NCI-H510A (cell line): Measurements from ENCODE around the gene PYDC2.

Experiments
- DNase-seq: peaks from one replicate; lab custom pipeline; 2025; lab: John Stamatoyannopoulos, UW

PYDC2 gene

DNA sequence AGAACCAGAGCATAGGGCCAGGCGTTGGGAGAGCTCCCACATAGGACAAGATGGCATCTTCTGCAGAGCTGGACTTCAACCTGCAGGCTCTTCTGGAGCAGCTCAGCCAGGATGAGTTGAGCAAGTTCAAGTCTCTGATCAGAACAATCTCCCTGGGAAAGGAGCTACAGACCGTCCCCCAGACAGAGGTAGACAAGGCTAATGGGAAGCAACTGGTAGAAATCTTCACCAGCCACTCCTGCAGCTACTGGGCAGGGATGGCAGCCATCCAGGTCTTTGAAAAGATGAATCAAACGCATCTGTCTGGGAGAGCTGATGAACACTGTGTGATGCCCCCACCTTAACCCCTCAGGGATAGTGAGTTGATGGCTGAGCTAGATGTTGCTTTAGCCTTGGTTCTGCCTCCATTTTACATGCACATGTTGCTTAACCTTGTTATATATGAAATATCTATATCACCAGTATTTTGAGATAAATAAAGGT, at the start of gene PYDC2:
PYDC2 (plus strand) TSS at position 51 of the 483 bp plus-strand sequence; CDS start at position 51, 0 bp downstream.
- DNase-seq: no peak

DNA sequence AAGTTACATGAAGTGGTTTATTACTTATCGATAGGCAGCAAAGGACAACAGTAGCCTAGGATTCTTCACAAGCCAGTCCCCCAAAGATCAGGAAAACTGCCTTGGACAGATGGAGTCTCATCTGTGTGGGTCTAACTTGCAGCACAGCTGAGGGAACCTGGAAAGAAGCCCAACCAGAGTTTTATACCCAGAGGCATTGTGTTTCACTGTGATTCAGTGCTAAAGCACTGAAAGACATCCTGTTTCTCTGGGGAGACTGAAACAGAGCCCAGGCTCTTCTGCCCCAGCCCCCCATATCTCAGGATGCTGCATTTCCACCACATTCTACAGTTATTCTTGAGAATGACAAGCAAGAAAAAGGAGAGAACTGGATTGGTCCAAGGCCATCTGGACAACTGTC, 48.2 kb upstream of the PYDC2 start:
- no peak for DNase-seq

DNA sequence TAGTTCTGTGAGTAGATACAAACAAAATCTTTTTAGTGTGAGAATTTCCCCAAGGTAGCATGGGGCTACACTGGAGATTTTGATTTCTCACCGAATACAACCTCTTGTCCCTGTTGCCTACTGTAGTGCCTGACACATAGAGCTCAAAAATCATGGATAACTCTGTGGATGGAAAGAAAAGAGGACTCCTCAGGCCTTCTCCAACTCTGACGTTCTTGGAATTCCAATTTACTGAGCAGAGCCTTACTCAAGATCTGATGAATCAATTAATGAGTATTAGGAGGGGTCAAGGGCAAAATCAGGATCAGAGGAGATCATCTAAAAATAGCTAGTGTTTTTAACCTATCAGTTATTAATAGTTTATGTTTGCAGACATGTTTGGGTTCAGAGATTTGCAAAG, 46.7 kb upstream of the PYDC2 start:
- DNase-seq: no peak

DNA sequence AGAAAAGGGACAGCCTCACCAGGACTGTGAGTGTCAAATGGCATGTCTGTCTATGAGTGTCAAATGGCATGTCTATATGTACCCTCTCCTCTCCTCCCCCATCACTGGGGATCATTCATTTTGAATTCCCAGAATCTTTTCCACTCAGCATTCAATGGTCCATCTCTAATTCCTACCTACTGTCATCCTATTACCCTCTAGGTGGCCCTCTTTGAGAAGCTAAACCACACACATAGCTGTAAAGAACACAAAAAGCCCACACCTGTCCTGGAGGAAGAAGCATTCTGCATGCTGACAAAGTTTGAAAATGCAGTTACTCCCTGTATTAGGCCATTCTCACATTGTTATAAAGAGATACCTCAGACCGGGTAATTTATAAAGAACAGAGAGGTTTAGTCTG, 46.2 kb upstream of the PYDC2 start:
- no peak for DNase-seq

GRCh38 chr3:191415566-191415965, 45.4 kb upstream of the PYDC2 start:
- DNase-seq: no peak

DNA sequence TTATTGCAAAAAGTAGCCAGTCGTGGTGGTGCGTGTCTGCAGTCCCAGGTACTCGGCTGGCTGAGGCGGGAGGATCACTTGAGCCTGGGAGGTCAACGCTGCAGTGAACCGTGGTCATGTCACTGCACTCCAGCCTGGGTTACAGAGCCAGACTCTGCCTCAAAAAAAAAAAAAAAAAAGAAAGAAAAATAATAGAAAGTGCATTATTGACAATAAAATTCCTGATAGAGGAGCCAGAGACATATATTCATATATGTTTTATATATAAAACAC, 43.6 kb upstream of the PYDC2 start:
- DNase-seq: no peak

DNA sequence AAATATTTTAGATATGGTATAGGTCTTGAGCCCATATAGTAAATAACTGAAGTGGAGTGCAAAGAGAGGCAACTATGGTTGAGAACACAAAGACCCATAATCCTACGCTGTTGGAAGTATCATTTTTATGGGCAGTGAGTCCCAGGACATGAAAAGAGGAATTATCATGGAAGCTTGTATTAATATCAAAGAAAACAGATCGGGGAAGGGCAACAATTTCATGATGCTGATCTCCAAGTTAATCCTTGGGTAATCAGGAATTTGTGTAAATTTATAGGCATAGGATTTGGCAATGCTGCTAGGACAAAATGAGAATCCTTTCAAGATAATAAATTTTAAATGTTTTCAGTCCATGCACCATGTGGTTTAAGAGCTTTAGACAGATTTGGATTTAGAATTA, 40.2 kb upstream of the PYDC2 start:
- no peak for DNase-seq

DNA sequence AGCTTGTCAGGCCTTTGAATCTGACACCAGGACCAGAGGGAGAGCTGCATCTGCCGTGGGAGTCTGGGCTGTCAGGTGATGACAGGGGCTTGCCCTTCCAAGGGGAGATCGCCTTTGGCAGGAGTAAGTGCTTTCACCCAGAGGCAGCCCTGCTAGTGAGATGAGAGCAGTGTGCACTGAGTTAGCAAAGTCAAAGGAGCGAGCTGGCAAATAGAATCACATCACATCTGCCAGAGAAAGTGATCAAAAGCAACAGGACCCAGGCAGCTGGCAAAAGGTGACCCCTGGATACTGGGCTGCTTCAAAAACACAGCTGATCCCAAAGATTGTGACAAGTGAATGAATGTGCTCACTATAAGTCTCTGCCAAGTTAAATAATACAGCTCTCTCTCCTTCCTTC, 36.1 kb upstream of the PYDC2 start:
- no peak for DNase-seq

DNA sequence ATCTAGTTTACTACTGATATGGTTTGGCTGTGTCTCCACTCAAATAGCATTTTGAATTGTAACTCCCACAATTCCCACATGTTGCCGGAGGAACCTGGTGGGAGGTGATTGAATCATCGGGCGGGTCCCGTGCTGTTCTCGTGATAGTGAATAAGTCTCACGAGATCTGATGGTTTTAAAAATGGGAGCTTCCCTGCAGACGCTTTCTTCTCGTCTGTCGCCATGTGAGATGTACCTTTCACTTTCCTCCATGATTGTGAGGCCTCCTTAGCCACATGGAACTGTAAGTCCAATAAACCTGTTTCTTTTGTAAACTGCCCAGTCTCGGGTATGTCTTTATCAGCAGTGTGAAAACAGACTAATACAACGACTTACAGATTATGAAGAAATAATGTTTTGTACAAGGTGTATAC, 35.6 kb upstream of the PYDC2 start:
- DNase-seq: no peak

DNA sequence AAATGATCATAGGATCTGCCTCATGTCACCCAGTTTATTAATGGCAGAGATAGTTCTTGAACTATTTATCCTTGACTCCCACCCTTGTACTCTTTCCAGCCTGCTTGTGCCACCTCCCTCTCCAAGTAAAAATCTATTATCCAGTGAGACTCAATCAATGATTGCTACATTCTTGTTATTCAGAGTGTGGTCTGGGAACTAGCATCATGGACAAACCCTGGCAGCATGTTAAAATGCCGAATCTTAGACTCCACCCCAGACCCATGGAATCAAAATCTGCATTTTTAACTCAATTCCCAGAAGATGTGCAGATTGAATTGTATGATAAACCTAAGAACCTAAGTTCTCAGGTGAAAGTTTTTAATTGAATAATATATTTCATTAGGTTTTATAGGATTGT, 34.7 kb upstream of the PYDC2 start:
- DNase-seq: no peak

DNA sequence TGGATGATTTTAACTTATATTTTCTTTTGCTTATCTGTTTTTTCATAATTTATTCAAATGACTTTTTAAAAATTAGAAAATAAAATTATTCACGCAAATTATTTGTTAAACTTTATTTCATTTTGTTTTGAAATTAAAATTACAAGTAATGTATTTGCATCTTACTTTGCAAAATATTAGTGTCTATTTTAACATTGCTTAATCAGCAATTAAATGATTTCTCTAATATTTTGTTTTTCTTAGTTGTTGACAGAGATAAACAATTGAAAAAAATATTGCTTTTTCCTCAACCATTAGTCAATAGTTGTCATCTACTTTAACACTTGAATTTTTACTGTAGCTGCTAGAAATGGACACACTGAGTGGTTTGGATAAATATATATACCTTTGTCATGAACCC, 32.8 kb upstream of the PYDC2 start:
- no peak for DNase-seq

- DNase-seq: no peak
Observed at GRCh38 chr3:191430103-191430502, 30.9 kb upstream of the PYDC2 start.

DNA sequence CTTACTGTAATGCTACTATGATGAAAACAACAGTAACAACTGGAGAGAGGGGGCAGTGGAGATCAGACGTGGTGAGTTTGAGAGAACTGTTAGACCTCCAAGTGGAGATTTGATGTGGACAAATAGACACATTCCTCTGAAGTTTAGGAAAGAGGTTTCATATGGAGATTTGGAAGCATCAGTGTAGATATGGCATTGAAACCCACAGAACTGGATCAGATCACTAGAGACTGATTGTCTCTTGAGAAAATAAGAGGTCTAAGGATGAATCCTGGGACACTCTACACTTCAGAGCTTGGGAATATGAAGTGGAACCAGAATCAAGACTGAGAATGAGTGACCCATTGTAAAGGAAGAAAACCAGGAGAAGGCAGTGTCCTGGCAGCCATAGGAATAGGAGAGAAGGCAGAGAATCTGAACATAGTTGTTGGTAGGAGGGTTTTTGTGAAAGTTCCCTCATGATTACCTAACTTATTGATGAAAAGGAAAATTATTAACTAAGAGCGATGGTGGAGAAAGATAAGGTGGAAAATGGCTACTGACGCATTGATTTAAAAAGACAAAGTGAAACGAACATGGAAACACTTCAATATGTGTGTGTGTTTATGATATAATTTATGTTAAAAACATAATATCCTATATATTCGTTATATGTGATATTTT, 29.7 kb upstream of the PYDC2 start:
- no peak for DNase-seq

DNA sequence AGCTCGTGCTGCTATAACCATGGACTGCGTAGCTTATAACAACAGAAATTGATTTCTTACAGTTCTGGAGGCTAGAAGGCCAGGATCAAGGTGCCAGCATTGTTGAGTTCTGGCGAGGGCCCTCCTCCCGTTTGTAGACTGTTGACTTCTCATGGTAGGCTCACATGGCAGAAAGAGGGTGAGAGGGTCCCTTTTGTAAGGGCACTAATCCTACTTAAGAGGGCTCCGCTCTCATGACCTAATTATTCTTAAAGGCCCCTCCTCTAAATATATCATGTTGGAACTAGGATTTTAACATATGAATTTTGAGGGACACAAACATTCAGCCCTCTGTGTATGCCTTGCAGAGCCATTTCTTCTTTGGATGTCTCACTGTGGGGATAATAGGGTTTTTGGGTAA, 28.8 kb upstream of the PYDC2 start:
- DNase-seq: no peak

DNA sequence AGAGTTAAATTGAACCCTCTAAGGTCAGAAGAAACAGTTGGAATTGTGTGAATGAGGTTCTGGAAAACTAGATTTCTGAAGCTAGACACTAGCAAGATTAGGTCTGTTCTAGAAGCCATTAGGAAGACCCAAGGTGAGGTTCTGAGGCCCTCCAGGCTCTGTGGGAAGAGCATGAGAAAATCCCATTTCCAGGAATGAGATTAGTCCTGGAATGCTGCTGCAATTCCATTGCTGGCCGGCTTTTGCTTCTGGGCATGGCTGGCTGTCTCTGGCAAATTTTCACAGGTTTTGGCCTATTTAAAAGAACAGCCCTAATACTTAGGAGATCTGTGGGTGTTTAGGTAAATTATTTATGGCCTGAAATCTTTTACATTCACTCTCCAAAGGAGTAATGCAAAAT, 26.9 kb upstream of the PYDC2 start:
- DNase-seq: no peak

GRCh38 chr3:191435981-191436380, 25.0 kb upstream of the PYDC2 start:
- DNase-seq: no peak

DNA sequence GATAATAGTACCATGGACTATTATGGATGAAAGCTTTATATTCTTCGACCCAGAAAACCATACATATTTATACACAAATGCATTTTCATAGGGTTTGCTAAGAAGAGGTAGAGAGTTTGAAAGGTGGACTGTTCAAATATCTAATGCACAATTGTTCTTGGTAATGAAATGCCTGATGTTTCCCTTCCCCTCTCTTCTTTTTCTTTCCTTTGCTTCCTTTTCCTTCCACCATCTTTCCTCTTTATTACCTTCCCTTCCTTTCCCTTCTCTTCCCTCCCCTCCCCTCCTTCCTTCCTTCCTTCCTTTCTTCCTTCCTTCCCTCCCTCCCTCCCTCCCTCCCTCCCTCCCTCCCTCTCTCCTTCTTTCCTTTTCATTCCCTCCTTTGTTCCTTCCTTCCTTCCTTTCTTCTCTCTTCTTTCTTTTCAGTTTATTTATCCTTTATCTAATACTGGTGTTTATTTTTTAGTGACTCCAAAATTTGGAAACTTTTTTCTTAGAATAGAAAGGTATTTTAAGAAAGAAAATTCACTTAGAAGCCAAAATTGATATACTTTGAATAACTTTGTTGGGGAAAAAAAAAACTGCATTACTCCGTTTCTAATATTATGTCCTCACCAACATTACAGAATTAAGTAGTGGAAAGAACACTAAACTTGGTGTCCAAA, 22.7 kb upstream of the PYDC2 start:
- no peak for DNase-seq

DNA sequence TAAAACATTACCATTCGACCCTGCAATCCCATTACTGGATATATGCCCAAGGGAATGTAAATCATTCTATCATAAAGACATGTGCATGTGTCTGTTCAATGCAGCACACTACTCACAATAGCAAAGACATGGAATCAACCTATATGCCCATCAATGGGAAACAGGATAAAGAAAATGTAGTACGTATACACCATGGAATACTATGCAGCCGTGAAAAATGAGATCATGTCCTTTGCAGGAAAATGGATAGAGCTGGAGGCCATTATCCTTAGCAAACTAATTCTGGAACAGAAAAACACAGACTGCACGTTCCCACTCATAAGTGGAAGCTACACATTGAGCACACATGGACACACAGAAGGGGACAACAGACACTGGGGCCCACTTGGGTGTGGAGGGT, 20.4 kb upstream of the PYDC2 start:
- no peak for DNase-seq

DNA sequence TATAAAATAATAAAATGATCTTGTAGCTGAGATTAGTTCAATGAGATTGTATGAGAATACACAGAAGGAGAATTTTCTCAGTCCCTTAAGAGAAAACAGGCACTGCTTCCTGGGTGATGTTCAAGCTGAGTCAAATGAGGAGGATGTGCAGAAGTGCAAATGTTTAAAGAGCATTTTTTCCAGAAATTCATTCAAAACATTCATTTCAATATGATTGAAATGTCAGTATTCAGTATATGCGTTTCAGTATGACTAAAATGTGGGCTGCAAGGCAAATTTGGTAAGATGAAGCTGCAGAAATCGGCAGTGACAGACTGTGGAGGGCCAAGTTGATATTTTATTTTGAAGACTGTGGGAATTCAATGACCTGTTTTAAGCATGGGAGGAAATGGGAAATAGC, 19.3 kb upstream of the PYDC2 start:
- no peak for DNase-seq

- no peak for DNase-seq
Observed at GRCh38 chr3:191444569-191444968, 16.4 kb upstream of the PYDC2 start.

DNA sequence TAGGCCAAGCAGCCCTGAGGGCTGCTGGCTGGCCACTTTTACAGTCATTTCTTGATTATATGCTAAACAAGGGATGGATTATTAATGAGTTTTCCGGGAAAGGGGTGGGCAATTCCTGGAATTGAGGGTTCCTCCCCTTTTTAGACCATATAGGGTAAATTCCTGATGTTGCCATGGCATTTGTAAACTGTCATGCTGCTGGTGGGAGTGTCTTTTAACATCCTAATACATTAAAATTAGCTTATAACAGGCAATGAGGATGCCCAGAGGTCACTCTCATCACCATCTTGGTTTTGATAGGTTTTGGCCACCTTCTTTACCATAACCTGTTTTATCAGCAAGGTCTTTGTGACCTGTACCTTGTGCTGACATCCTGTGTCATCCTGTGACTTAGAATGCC, 11.7 kb upstream of the PYDC2 start:
- no peak for DNase-seq

DNA sequence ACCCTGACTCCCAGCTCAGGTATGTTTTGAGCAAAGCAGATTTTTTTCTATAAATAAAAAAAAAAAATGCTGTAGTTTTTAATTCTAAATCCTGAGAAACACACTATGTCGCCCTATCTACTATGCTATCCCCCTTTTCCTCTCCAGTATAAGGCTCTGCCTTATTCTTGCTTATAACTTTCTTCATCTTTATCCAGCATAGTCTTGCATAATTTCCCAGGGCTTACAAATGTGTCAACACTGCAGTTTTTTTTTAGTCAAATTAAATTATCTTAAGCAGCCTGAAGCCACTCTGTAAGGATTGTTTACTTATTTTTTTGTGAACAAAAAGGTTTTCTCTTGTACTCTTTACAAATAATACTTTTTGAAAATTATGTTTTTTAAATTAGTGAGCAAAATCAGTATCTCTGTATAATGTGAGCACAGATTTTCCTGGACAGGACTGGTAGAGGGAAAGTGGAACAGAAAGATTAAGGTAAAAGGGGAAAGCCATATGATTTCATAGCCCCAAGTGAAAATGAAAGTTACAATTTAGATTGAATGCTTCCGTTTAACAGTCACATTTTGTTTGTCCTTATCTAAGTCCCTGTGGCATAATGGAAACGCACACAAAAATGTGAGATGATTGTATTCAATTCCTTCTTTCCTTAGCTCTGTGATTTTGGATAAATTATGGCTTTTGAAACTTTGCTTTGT, 5.6 kb upstream of the PYDC2 start:
- DNase-seq: no peak

GRCh38 chr3:191460360-191460759, 603 bp upstream of the PYDC2 start:
- DNase-seq: no peak

- no peak for DNase-seq
Observed at GRCh38 chr3:191470080-191470479, 9.1 kb downstream of the PYDC2 start.
